SK-N-SH treated with all-trans-retinoic acid at 6 μM for 48 hours (cell line): ENCODE measurements around the gene BBC3.
A peak's percentile ranks its signal among the peaks of the same experiment; 100 is the strongest.

Experiments
- ATAC-seq: fragments of 200-7000 bp; cut with Tn5 transposase; 3 replicates; pipeline ENCODE4 v1.9.1; 2020; ENCODE audit warnings: mild to moderate bottlenecking, moderate library complexity
- ARNTL ChIP-seq: fragments of 450-650 bp; formaldehyde crosslinking; IDR thresholded peaks from 2 replicates; pipeline ENCODE4 v1.5.0; 2020; ENCODE audit warnings: low read depth, mild to moderate bottlenecking, moderate library complexity, borderline replicate concordance
- BACH2 ChIP-seq: fragments of 250-450 bp; sonication (Bioruptor Pico); IDR thresholded peaks from 2 replicates; pipeline ENCODE4 v1.9.0; 2021; ENCODE audit warnings: mild to moderate bottlenecking, borderline replicate concordance
- CSDC2 ChIP-seq: fragments of 250-450 bp; sonication (Bioruptor Pico); IDR thresholded peaks from 2 replicates; pipeline ENCODE4 v1.5.0; 2020; ENCODE audit warnings: mild to moderate bottlenecking, moderate library complexity
- ESRRG ChIP-seq: fragments of 250-450 bp; sonication (Bioruptor Pico); IDR thresholded peaks from 2 replicates; pipeline ENCODE4 v1.6.1; 2021; ENCODE audit warnings: mild to moderate bottlenecking
- GLIS3 ChIP-seq: fragments of 250-450 bp; sonication (Bioruptor Pico); IDR thresholded peaks from 2 replicates; pipeline ENCODE4 v1.5.0; 2020; ENCODE audit warnings: mild to moderate bottlenecking, moderate library complexity
- ISL1 ChIP-seq: fragments of 250-450 bp; sonication (Bioruptor Pico); IDR thresholded peaks from 2 replicates; pipeline ENCODE4 v2.1.2; 2022; ENCODE audit warnings: mild to moderate bottlenecking, moderate library complexity
- OSR1 ChIP-seq: fragments of 250-450 bp; sonication (Bioruptor Pico); IDR thresholded peaks from 2 replicates; pipeline ENCODE4 v1.8.0; 2022; ENCODE audit warnings: moderate library complexity, mild to moderate bottlenecking, inconsistent platforms
- POU6F1 ChIP-seq: fragments of 250-450 bp; sonication (Bioruptor Pico); IDR thresholded peaks from 2 replicates; pipeline ENCODE4 v1.8.0; 2021; ENCODE audit warnings: low read depth, mild to moderate bottlenecking, moderate library complexity, borderline replicate concordance
- PPARA ChIP-seq: fragments of 250-450 bp; sonication (Bioruptor Pico); IDR thresholded peaks from 2 replicates; pipeline ENCODE4 v1.5.0; 2020; ENCODE audit warnings: mild to moderate bottlenecking, borderline replicate concordance
- RARB ChIP-seq: fragments of 250-450 bp; sonication (Bioruptor Pico); IDR thresholded peaks from 2 replicates; pipeline ENCODE4 v1.8.0; 2021; ENCODE audit warnings: mild to moderate bottlenecking, moderate library complexity
- SNAI2 ChIP-seq: fragments of 250-450 bp; sonication (Bioruptor Pico); IDR thresholded peaks from 2 replicates; pipeline ENCODE4 v1.5.0; 2020; ENCODE audit warnings: mild to moderate bottlenecking, moderate library complexity
- TCF4 ChIP-seq: fragments of 250-450 bp; sonication (Bioruptor Pico); IDR thresholded peaks from 2 replicates; pipeline ENCODE4 v1.8.0; 2021; ENCODE audit warnings: mild to moderate bottlenecking, moderate library complexity, borderline replicate concordance
- TOX ChIP-seq: fragments of 250-450 bp; sonication (Bioruptor Pico); IDR thresholded peaks from 2 replicates; pipeline ENCODE4 v1.8.0; 2021; ENCODE audit warnings: mild to moderate bottlenecking, moderate library complexity, borderline replicate concordance
- TSHZ2 ChIP-seq: fragments of 250-450 bp; sonication (Bioruptor Pico); IDR thresholded peaks from 2 replicates; pipeline ENCODE4 v1.5.0; 2020; ENCODE audit warnings: mild to moderate bottlenecking, moderate library complexity
- ZC3H10 ChIP-seq: fragments of 250-450 bp; sonication (Bioruptor Pico); IDR thresholded peaks from 2 replicates; pipeline ENCODE4 v1.5.1; 2021; ENCODE audit warnings: mild to moderate bottlenecking, moderate library complexity
- ZFP30 ChIP-seq: fragments of 450-650 bp; formaldehyde crosslinking; IDR thresholded peaks from 2 replicates; pipeline ENCODE4 v1.5.0; 2022; ENCODE audit warnings: mild to moderate bottlenecking, moderate library complexity
- ZNF565 ChIP-seq: fragments of 450-650 bp; formaldehyde crosslinking; conservative IDR thresholded peaks from 2 replicates; pipeline ENCODE4 v1.5.0; 2020; ENCODE audit warnings: low read depth, mild to moderate bottlenecking, moderate library complexity
- ZNF70 ChIP-seq: fragments of 450-650 bp; formaldehyde crosslinking; IDR thresholded peaks from 2 replicates; pipeline ENCODE4 v1.5.0; 2020; ENCODE audit warnings: mild to moderate bottlenecking, moderate library complexity
- ZNF8 ChIP-seq: fragments of 450-650 bp; formaldehyde crosslinking; IDR thresholded peaks from 2 replicates; pipeline ENCODE4 v1.5.0; 2020; ENCODE audit warnings: mild to moderate bottlenecking, moderate library complexity
- TF ChIP-seq, protein P1 (sequence below): fragments of 250-450 bp; sonication (Bioruptor Pico); IDR thresholded peaks from 2 replicates; pipeline ENCODE4 v1.5.1; 2021; ENCODE audit warnings: mild to moderate bottlenecking, moderate library complexity
- TF ChIP-seq, protein P2 (sequence below): fragments of 250-450 bp; sonication (Bioruptor Pico); IDR thresholded peaks from 2 replicates; pipeline ENCODE4 v1.5.1; 2020; ENCODE audit warnings: low read depth, mild to moderate bottlenecking, moderate library complexity
- TF ChIP-seq, protein P3 (sequence below): fragments of 250-450 bp; sonication (Bioruptor Pico); IDR thresholded peaks from 2 replicates; pipeline ENCODE4 v1.8.0; 2020; ENCODE audit warnings: mild to moderate bottlenecking, moderate library complexity, borderline replicate concordance

The BBC3 gene

GRCh38 chr19:47183601-47184000 lies 47.4 kb downstream of the BBC3 start:
- ATAC-seq, result no peak
- TF ChIP-seq ZFP30 (CRISPR knock-in tag) (no peak), ZC3H10 (CRISPR knock-in tag) (no peak), PPARA (CRISPR knock-in tag) (no peak), ZNF8 (no peak), ESRRG (CRISPR knock-in tag) (no peak), SNAI2 (CRISPR knock-in tag) (no peak), BACH2 (CRISPR knock-in tag) (no peak), GLIS3 (CRISPR knock-in tag) (no peak), POU6F1 (CRISPR knock-in tag) (no peak)
- TF ChIP-seq, protein P1, sequence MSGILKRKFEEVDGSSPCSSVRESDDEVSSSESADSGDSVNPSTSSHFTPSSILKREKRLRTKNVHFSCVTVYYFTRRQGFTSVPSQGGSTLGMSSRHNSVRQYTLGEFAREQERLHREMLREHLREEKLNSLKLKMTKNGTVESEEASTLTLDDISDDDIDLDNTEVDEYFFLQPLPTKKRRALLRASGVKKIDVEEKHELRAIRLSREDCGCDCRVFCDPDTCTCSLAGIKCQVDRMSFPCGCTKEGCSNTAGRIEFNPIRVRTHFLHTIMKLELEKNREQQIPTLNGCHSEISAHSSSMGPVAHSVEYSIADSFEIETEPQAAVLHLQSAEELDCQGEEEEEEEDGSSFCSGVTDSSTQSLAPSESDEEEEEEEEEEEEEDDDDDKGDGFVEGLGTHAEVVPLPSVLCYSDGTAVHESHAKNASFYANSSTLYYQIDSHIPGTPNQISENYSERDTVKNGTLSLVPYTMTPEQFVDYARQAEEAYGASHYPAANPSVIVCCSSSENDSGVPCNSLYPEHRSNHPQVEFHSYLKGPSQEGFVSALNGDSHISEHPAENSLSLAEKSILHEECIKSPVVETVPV (CRISPR knock-in tag), result no peak

DNA sequence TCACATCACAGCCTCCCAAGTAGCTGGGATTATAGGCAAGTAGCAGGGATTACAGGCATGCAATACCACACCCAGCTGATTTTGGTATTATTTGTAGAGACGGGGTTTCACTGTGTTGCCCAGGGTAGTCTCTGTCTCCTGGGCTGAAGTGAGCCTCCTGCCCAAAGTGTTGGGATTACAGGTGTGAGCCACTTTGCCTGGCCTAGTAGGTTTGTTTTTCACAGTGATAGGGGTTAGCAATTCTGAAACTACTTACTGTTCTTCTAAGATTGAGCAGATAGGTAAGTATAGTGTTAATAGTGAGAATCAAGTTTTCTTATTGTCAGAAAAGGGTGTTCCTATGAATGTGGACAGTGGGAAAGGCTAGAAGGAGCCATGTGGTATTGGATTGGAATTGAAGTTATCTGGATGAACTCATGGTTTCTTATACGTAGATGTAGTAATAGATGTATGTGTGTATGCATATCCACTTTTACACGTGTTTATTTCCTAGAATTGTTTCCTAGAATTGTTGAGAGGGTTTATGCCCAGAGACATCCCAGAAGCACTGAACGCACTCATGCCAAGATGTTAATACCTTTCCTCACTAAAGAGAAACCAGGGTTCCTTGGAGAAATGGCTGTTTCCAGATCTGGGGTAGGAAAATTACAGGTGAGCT lies 51.2 kb downstream of the BBC3 start:
- TF ChIP-seq TSHZ2 (CRISPR knock-in tag), result no peak
- ATAC-seq, result no peak

GRCh38 chr19:47176627-47177090 lies 54.3 kb downstream of the BBC3 start:
- peak; percentile 49 for ATAC-seq
- no peak for TF ChIP-seq ESRRG (CRISPR knock-in tag)
- no peak for TF ChIP-seq ZFP30 (CRISPR knock-in tag)
- TF ChIP-seq TCF4, result no peak
- TF ChIP-seq ZC3H10 (CRISPR knock-in tag), result no peak
- TF ChIP-seq ISL1, result no peak
- TF ChIP-seq GLIS3 (CRISPR knock-in tag), result no peak
- TF ChIP-seq SNAI2 (CRISPR knock-in tag), result no peak
- TF ChIP-seq, protein P1 (CRISPR knock-in tag), result no peak
- TF ChIP-seq ZNF565 (CRISPR knock-in tag), result no peak
- no peak for TF ChIP-seq PPARA (CRISPR knock-in tag)
- TF ChIP-seq CSDC2, result no peak
- TF ChIP-seq POU6F1 (CRISPR knock-in tag), result no peak
- no peak for TF ChIP-seq BACH2 (CRISPR knock-in tag)
- no peak for TF ChIP-seq ZNF70 (CRISPR knock-in tag)
- TF ChIP-seq TOX (CRISPR knock-in tag), result no peak
- no peak for TF ChIP-seq ARNTL (CRISPR knock-in tag)
- TF ChIP-seq RARB, result no peak
- TF ChIP-seq, protein P2, sequence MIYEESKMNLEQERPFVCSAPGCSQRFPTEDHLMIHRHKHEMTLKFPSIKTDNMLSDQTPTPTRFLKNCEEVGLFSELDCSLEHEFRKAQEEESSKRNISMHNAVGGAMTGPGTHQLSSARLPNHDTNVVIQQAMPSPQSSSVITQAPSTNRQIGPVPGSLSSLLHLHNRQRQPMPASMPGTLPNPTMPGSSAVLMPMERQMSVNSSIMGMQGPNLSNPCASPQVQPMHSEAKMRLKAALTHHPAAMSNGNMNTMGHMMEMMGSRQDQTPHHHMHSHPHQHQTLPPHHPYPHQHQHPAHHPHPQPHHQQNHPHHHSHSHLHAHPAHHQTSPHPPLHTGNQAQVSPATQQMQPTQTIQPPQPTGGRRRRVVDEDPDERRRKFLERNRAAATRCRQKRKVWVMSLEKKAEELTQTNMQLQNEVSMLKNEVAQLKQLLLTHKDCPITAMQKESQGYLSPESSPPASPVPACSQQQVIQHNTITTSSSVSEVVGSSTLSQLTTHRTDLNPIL (CRISPR knock-in tag), result no peak
- TF ChIP-seq, protein P3, sequence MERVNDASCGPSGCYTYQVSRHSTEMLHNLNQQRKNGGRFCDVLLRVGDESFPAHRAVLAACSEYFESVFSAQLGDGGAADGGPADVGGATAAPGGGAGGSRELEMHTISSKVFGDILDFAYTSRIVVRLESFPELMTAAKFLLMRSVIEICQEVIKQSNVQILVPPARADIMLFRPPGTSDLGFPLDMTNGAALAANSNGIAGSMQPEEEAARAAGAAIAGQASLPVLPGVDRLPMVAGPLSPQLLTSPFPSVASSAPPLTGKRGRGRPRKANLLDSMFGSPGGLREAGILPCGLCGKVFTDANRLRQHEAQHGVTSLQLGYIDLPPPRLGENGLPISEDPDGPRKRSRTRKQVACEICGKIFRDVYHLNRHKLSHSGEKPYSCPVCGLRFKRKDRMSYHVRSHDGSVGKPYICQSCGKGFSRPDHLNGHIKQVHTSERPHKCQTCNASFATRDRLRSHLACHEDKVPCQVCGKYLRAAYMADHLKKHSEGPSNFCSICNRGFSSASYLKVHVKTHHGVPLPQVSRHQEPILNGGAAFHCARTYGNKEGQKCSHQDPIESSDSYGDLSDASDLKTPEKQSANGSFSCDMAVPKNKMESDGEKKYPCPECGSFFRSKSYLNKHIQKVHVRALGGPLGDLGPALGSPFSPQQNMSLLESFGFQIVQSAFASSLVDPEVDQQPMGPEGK (CRISPR knock-in tag), result no peak
- no peak for TF ChIP-seq OSR1
- TF ChIP-seq, all 23 proteins: peak for 0
